Activated naive CD4-positive, alpha-beta T cell treated with anti-CD3 and anti-CD28 coated beads, Interleukin-2, amount 50 U/mL, for 72 hours (primary cell): ENCODE measurements around the gene DMXL1. TPM values are rescaled to one million over a fixed set of nuclear protein-coding genes. Genes with fewer than 3 reads are reported as not detected.
A peak's percentile ranks its signal among the peaks of the same experiment; 100 is the strongest.

Experiments
- ATAC-seq, 2 donors: fragments of 150-1000 bp; cut with Tn5 transposase; 2 replicates each; pipeline ENCODE4 v1.10.0; 2021; ENCODE audit warnings: mild to moderate bottlenecking in 2 of 2, moderate library complexity in 2 of 2
- DNase-seq, 2 donors: peaks; one replicate each; pipeline ENCODE4 v3.0.0; 2021 to 2022; ENCODE audit warnings: low spot score in 2 of 2
- H3K27ac Mint-ChIP-seq, 2 donors: one replicate each; pipeline ENCODE4 v1.8.0; 2022; ENCODE audit warnings: mild to moderate bottlenecking in 2 of 2, mixed read lengths in 2 of 2
- H3K36me3 Mint-ChIP-seq, 2 donors: one replicate each; pipeline ENCODE4 v1.8.0; 2022; ENCODE audit warnings: mixed read lengths in 2 of 2
- H3K9me3 Mint-ChIP-seq, 2 donors: one replicate each; pipeline ENCODE4 v1.8.0; 2022; ENCODE audit warnings: mixed read lengths in 2 of 2
- total RNA-seq, 2 donors: library from RNA; stranded (reverse); gene quantifications; one replicate each; pipeline ENCODE4 v1.2.3, GENCODE V29; 2022

Gene DMXL1
- total RNA-seq, 2 donors from 2014 or later = 26.8 to 28.5 TPM

DNA sequence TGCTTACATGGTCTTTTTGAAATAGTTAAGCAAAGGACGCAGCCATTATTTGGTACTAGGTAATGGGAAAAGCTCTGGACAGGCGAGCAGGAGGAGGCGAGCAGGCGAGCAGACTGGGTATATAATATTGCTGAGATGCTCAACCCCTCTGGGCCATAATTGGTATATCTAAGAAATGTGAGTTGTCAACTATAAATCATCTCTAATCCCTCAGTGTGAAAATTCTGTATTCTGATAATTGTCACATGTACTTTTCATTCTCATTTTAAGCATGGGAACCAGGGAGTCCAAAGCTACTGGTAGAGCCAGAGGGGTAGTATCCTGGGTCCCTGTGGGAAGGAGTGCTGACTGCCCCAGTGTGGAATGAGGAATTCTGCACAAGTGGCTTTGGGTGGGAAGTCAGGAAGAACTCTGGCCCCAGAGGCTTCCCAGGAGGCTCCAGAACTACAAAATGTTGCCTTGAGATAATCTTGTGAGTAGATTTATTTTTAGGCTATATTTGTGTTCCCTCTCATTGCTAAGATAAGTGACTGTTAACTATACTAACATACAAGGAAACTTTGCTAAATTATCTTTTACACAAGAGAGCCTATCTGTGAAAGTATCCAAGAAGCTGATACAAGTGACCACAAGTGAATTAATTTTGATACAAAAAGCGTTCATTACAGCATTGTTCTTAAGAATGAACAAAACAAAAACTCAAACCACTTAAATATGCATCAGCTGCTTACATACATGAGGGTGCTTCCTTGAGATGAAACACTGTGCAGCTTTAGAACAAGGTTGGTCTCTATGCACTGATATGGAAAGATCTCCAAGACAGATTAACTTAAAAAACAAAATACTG, 214.4 kb downstream of the DMXL1 start:
- H3K36me3 Mint-ChIP-seq = peaks cover 8 to 24% of the 10 kb centered on the region in 2 donors
- H3K9me3 Mint-ChIP-seq = peaks cover 0 to under 1% of the 10 kb centered on the region in 2 donors
- ATAC-seq (no peak), DNase-seq (no peak)
- peak overlapping the region in 1 of 2 donors; percentile 97 for H3K27ac Mint-ChIP-seq

DNA sequence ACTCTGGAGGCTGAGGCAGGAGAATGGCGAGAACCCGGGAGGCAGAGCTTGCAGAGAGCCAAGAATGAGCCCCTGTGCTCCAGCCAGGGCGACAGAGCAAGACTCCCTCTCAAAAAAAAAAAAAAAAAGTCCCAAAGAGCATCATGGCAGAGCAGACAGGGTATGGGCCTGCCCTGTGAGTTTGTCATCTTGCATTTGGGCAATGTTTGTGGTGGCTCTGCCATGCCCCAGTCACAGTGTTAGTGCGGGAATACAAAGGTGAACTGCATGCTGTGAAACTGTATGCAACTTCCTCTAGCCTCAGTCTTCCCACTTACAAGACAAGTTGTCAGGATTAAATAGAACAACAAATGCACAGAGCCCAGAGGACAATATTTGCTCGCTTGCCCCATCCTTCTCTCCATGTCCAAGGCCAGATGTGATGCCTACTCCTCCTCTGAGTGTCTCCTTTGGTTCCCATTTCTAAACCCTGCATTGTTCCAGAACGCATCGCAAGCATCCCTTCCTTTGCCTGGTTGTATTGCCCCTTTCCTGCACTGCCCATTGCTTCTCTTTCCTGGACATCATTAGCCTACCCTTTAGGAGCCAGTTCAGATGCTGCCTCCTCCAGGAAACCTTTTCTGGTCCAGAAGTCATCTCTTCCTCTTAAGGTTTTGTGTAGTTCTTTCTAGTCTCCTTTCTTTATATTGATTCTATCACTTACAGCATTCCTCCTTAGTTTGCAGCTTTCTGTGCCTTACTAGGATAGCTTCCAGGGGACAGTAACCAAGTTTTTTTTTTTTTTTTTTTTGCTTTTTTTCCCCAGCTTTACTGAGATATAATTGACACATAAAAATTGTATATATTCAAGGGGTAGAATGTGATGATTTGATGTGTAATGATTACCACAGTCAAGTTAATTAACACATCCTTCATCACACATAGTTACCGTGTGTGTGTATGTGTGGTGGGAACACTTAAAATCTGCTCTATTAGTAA, 215.9 kb downstream of the DMXL1 start:
- H3K36me3 Mint-ChIP-seq = peaks cover 16 to 21% of the 10 kb centered on the region in 2 donors
- no peak for DNase-seq
- ATAC-seq = peak; percentile 25 to 52
- H3K27ac Mint-ChIP-seq = peak overlapping the region; percentile 94 to 97
- H3K9me3 Mint-ChIP-seq = peaks cover 0 to 4% of the 10 kb centered on the region in 2 donors

DNA sequence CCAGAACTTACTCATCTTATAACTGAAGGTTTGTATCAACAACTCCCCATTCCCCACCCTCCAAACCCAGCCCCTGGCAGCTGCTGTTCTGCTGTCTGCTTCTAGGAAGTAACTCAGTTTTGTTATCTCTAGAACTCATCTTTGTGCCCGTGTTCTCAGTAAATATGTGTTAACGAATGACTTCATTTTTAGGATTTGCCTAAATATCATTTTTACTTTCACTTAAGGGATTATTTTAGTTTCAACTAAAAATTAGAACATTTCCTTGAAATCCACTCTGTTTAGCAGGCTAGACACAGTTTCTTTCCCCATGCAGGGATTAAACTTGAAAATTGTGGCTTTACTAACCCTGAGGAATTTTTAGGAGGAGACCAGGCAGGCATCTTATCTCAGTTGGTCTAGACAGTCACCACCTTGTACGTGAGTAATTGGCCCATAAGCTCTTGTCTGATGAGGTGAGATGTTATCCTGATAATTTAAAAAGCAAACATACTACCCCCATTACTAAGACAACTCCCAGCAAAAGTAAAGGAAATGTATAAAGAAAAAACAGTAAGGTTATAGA, 216.7 kb downstream of the DMXL1 start:
- DNase-seq (no peak), ATAC-seq (peak; percentile 58 to 77)
- peaks cover 17 to 24% of the 10 kb centered on the region in 2 donors for H3K36me3 Mint-ChIP-seq
- peak overlapping the region; percentile 94 to 97 for H3K27ac Mint-ChIP-seq
- H3K9me3 Mint-ChIP-seq = peaks cover 0 to 4% of the 10 kb centered on the region in 2 donors

DNA sequence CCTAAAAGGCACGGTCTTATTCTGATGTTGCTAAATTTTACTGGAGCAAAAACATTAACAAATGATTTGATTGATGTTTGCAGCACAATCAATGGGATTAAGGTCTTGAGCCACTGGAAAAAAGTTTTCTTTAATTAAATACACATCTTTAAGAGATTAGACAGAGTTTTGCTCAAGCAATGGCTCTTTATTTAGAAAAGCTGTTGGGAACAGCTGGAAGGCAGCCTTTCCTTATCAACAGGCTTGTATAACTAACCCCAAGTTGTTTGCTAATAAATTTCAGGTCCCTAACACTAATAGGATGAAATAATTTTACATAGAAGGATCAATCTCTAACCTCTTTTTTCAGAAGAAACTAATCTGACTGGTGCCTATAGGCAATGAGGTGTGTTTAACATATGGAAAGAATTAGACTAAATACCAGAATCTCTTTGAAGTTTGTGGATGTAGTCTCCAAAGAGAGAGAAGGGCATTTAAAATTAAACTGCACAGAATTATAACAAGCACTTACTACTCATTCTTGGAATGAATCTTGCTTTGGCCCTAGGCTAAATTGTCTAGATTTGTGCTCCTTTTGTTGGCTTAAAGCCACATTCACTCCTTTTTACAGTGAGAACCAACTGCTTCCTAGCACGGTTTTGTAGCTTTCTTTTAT, 217.6 kb downstream of the DMXL1 start:
- ATAC-seq = peak; percentile 21 to 42
- H3K36me3 Mint-ChIP-seq = peaks cover 18 to 24% of the 10 kb centered on the region in 2 donors
- DNase-seq = no peak
- peaks cover 0 to 8% of the 10 kb centered on the region in 2 donors for H3K9me3 Mint-ChIP-seq
- peak overlapping the region; percentile 94 to 97 for H3K27ac Mint-ChIP-seq

DNA sequence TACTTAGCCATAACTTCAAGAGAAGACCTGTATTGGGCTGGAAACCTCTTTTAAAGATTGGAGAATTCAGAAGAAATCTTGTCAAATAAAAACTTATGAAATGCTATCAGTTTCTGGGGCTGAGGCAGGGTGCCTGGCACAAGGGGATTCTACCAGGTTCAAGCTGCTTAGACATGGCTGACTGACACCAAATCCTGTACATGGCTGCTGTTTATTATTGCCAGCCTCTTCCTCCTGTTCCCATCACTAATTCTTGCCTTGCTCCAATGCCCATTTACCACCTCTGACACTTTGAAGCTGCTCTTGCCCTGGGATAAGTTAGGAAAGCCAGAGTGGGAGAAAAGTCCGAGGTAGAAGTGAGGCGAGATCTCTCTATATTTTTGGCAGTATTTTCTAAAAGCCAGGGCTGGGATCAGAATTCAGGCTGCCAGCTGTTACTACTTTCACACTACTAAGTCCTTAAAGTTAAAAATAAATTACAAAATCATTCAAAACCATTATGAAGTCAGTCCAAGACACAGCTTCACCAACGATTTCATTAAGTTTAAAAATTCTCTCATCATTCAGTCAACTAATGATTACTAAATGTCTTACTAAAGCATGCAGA, 218.7 kb downstream of the DMXL1 start:
- H3K27ac Mint-ChIP-seq = peak overlapping the region; percentile 94 to 97
- H3K36me3 Mint-ChIP-seq = peaks cover 21 to 30% of the 10 kb centered on the region in 2 donors
- DNase-seq (no peak), ATAC-seq (no peak)
- peaks cover 0 to 8% of the 10 kb centered on the region in 2 donors for H3K9me3 Mint-ChIP-seq

DNA sequence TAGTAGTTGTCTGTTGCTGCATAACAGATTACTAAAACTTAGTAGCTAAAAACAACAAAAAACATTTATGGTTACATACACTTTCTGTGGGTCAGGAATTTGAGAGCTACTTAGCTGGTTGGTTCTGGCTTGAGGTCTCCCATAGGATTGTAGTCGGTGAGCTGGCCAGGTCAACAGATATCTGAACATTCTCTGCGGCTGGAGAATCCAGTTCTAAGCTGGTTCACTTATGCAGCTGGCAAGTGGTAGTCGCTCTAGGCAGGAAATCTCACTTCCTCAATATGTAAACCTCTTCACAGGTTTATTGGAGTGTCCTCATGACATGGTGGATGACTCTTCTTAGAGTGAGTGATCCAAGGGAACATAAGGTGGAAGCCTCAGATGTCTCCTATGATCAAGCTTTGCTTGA, 219.3 kb downstream of the DMXL1 start:
- Mint-ChIP-seq H3K36me3 (peaks cover 23 to 36% of the 10 kb centered on the region in 2 donors), H3K9me3 (peaks cover 0 to 8% of the 10 kb centered on the region in 2 donors)
- no peak for DNase-seq

DNA sequence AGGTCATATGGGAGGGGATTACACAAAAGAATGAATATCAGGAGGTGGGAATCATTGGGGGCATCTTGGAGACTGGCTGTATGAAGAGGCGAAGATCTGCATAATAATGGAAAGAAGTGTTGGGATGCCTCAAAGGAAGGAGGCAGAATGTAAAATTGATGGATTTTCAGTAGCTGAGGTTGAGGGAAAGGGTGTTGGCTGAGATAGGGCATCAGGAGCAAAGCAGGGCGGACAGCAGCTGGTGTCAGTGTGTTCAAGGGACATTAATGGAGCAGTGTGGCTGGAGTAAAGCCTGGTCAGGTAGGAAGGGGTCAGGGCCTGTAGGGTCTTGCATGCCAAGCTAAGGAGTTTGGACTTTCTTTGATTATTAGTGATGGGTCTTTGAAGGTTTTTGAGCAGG, 219.7 kb downstream of the DMXL1 start:
- peaks cover 0 to 8% of the 10 kb centered on the region in 2 donors for H3K9me3 Mint-ChIP-seq
- H3K36me3 Mint-ChIP-seq = peaks cover 23 to 36% of the 10 kb centered on the region in 2 donors
- H3K27ac Mint-ChIP-seq = peak overlapping the region; percentile 94 to 97
- ATAC-seq = no peak
- no peak for DNase-seq

More for the DNA sequence above, 219.3 kb downstream of the DMXL1 start:
- peak; percentile 42 to 72 for ATAC-seq
- peak overlapping the region; percentile 94 to 97 for H3K27ac Mint-ChIP-seq

DNA sequence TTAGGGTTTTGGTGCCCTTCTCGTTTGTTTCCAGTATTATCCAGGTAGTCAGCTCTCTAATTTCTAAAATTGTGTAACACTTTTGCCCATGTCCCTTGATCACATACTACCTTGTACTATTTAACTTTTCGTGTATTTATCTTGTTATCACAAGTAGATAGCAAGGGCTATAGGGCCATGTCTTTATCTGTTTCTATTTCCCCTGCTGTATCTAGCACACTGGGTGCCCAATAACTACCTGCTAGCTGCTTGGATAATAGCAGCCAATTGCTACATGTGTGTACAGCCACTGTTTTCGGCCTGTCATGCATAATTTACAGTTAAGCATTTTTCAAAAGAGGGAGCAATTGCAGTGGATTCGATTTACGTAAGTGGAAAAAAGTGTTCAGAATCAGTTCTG, 220.2 kb downstream of the DMXL1 start:
- Mint-ChIP-seq H3K36me3 (peaks cover 23 to 36% of the 10 kb centered on the region in 2 donors), H3K27ac (peak overlapping the region in 1 of 2 donors; percentile 94), H3K9me3 (peaks cover 0 to 8% of the 10 kb centered on the region in 2 donors)
- ATAC-seq (no peak), DNase-seq (no peak)

DNA sequence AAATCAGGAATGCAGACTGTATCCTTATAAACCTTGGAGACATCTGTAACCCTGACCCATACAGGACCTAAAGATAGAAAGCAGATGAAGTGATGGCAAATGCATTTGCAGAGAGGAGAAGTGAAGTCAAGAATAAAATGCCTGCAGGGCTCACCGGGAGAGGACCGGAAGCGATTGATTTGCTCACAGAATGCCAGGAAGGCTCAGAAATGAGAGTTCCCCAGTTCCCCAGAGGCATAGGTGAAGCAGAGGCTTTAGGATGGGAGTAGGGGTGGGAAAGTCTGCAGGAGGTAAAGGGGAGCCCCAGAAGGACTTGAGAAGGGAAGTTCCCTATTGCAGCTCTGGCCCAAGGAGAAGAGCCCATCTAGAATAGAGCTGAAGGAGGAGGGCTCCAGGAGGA, 221.0 kb downstream of the DMXL1 start:
- no peak for DNase-seq
- ATAC-seq = no peak
- H3K27ac Mint-ChIP-seq = peak overlapping the region; percentile 45 to 92
- H3K36me3 Mint-ChIP-seq = peaks cover 23 to 39% of the 10 kb centered on the region in 2 donors
- peaks cover 0 to 8% of the 10 kb centered on the region in 2 donors for H3K9me3 Mint-ChIP-seq

DNA sequence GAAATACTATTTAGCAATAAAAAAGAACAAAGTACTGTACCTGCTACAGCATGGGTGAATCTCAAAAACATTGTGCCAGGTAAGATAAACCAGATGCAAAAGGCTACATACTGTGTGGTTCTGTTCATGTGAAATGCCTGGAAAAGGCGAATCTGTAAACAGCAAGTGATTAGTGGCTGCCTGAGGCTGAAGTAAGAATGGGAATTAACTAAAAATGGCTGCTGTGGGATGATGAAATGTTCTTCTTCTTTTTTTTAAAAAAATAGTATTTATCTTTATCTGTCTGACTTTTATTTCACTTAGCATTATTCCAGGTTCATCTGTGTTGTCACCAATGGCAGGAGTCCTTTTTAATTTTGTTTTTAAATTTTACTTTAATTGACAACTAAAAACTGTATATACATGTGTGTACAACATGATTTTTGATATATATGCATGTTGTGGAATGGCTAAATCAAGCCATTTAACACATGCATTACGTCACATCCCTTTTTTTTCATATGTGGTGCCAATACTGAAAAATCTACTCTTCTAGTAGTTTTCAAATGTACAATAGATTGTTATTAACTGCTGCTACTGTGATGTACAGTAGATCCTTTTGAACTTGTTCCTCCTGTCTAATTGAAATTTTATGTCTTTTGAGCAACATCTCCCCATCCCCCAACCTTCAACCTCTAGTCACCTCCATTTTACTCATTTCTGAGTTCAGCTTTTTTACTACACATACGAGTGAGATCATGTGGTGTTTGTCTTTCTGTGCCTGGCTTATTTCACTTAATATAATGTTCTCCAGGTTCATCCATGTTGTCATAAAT, 222.0 kb downstream of the DMXL1 start:
- H3K9me3 Mint-ChIP-seq = peaks cover 0 to 8% of the 10 kb centered on the region in 2 donors
- no peak for DNase-seq
- H3K36me3 Mint-ChIP-seq = peaks cover 23 to 42% of the 10 kb centered on the region in 2 donors
- ATAC-seq = peak in 1 of 2 donors; percentile 39
- peak overlapping the region; percentile 9 to 24 for H3K27ac Mint-ChIP-seq

DNA sequence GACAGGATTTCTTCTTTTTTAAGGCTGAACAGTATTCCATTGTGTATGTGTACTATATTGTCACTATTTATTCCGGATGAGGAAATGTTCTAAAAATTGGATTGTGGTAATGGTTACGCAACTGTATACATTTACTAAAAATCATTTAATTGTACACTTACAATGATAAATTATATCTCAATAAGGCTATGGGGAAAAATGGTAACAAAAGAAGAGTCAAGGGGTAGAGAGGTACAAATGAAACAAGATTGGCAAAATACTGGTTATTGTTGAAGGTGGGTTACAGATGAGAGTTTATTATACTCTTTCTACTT, 222.6 kb downstream of the DMXL1 start:
- Mint-ChIP-seq H3K9me3 (peaks cover 0 to 8% of the 10 kb centered on the region in 2 donors), H3K36me3 (peaks cover 23 to 43% of the 10 kb centered on the region in 2 donors), H3K27ac (peak overlapping the region; percentile 9 to 24)
- ATAC-seq (no peak), DNase-seq (no peak)

Other genes with a start within 250 kb of the DMXL1 start
- 1 to 10 TPM; 3.8 to 4.0 TPM for gene DTWD2, start 82.5 kb upstream of the DMXL1 start, total RNA-seq